Measurements from ENCODE around the gene ZNF653.

Gene ZNF653

DNA sequence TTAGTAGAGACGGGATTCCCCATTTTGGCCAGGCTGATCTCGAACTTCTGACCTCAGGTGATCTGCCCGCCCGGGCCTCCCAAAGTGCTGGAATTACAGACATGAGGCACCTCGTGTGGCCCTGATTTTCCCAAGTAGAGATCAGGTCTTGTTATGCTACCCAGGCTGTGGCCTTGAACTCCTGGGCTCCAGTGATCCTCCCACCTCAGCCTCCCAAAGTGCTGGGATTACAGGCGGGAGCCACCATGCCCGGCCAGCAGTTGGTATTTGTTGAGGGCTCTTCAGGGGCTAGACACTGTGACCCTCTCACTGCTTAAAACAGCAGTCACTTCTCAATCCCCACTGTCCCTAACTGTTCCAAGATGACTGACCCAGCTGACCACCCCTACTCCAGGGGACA, 16.3 kb downstream of the ZNF653 start:
- no peak overlapping the region for H3K4me3 ChIP-seq (ENCODE audit: low read depth, low read length)
- TF ChIP-seq, protein P1, sequence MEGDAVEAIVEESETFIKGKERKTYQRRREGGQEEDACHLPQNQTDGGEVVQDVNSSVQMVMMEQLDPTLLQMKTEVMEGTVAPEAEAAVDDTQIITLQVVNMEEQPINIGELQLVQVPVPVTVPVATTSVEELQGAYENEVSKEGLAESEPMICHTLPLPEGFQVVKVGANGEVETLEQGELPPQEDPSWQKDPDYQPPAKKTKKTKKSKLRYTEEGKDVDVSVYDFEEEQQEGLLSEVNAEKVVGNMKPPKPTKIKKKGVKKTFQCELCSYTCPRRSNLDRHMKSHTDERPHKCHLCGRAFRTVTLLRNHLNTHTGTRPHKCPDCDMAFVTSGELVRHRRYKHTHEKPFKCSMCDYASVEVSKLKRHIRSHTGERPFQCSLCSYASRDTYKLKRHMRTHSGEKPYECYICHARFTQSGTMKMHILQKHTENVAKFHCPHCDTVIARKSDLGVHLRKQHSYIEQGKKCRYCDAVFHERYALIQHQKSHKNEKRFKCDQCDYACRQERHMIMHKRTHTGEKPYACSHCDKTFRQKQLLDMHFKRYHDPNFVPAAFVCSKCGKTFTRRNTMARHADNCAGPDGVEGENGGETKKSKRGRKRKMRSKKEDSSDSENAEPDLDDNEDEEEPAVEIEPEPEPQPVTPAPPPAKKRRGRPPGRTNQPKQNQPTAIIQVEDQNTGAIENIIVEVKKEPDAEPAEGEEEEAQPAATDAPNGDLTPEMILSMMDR (conservative IDR thresholded peaks at IDR 0.05; ENCODE audit: low read depth, low read length), result no peak

DNA sequence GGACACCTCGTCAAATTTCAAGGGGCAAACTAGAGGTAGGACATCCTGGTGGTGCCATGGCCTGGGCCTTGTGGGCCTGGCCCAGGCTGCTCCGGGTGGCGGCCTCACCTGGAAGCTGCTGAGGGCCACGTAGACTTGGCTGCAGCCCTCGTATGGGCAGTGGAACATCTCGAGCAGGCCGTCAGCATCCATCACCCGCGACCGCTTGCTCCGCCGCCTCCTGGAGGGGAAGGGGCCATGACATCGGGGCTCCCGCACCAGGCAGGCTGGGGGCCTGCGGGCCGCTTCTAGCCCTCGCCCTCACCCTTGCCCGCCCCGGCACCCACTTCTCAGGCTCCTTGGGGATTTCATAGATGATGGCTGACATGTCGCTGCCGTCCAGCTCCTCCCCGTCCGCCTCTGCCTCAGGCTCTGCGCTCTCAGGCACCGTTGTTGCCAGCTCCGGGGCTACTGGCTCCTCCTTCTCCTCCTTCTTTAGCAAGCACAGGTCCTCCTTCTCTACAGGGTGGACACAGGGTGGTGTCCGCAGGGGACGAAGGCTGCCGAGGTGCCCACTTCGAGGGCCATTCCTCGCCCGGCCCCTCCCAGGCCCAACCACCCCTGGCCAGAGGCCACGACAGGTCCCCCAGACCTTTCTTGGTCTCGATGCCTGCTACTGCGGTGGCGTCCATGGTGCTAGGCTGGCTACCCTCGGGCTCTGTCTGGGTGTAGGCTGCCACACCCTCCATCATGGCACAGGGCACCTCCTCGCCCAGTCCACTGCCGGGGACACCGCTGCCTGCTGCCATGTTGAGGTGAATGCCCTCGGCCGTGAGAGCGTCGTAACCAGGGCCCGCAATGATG, 18.8 kb downstream of the ZNF653 start:
- DNase-seq (ENCODE audit: low read depth), result no peak
- TF ChIP-seq, protein P1 (conservative IDR thresholded peaks at IDR 0.05; ENCODE audit: low read depth, low read length), result no peak
- no peak overlapping the region for H3K4me3 ChIP-seq (ENCODE audit: low read depth, low read length)

More for the DNA sequence above, 16.3 kb downstream of the ZNF653 start:
- no peak for DNase-seq (ENCODE audit: low read depth)

DNA sequence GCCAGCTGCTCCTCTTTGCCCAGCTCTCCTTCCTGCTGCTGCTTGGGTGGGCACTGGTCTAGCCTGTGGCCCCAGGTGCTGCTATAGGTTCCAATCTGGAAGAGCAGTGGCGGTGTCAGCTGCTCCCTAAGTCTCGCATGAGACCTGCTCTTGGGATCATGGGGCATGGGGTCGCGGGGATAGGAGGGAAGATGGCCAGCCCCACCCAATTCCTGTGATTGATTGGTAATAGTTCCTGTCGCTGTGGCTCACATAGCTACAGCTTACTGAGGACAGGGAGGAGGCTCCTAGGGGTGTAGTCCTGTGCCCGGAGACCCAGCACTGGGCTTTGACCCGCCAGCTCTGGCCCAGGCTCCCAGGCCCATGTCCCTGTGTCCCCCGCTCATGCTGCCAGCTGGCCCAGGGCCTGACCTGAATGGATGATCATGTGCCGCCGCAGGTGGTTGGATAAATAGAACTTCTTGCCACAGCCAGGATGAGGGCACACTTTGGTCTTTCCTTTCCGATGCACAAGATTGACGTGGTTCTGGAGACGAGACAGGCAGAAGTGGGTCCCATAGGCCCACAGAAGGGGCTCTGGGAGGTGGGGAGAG, 20.3 kb downstream of the ZNF653 start:
- TF ChIP-seq, protein P1 (conservative IDR thresholded peaks at IDR 0.05; ENCODE audit: low read depth, low read length), result no peak
- no peak overlapping the region for H3K4me3 ChIP-seq (ENCODE audit: low read depth, low read length)
- no peak for DNase-seq (ENCODE audit: low read depth)

DNA sequence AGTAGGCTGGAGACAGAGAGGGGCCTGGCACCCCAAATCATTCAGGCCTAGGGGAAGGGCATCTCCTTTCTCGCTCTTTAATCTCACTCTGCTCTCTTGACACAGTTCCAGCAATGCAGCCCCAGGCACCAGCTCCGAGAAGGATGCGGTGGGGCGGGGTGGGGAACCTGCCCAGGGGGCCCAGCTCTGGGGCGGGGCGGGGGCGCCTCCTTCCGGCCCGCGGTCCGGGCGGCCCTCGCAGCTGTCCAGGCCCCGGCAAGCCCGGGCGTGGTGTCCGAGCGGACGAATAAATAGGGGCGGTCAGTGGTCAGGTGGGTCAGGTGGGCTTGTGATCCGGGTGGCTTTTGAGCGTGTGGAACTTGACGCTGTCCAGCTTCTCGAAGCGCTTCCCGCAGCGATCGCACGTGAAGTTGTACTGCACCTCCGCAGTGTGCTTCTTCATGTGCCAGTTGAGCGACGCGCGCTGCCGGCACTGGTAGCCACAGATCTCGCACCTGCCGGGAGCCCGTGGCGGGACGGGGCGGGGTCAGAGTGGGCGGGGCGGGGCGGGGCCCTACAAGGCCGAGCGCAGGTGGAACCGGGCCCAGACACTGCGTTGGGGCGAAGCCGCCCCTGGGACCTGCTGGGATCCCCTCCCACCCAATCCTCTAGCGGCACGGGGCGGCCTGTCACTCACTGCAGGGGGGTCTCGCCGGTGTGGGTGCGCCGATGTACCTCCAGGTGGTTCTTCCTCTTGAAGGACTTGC, 22.1 kb downstream of the ZNF653 start:
- H3K4me3 ChIP-seq (ENCODE audit: low read depth, low read length), result no peak overlapping the region
- DNase-seq (ENCODE audit: low read depth), result no peak
- TF ChIP-seq, protein P1 (conservative IDR thresholded peaks at IDR 0.05; ENCODE audit: low read depth, low read length), result no peak

DNA sequence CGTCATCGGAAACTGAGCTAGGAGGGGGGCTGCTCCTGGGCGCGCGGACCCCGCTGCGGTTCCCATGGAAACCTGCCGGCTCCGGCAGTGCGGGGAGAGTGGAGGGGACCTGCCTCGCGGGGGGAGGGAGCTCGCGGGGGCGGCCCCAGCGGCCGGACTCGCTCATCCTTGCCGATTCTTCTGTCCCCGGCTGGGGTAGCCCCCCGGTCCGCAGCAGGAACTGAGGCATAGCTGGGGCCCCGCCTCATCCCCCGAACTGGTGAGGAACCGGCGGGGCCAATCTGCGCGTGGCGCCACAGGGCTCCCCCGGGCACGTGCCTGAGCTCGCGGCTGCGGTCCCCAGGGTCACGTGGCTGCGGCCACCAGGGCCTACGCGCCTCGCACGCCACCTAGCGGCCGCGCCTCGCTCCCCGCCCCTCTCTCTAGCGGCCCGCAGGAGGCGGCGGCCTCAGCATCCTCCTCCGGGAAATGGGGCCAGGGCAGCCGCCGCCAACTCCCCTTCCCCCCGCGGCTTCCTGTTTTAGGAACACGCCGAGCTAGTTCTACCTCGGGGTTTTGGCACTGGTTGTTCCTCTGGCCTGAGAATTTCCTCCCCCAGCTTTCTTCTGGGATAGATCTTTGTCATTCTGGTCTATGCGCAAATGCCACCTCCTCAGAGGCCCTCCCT, 23.1 kb downstream of the ZNF653 start:
- peak; percentile 84 for DNase-seq (ENCODE audit: low read depth)
- peak overlapping the region; percentile 53 for H3K4me3 ChIP-seq (ENCODE audit: low read depth, low read length)
- TF ChIP-seq, protein P1 (conservative IDR thresholded peaks at IDR 0.05; ENCODE audit: low read depth, low read length), result peak; percentile 64

DNA sequence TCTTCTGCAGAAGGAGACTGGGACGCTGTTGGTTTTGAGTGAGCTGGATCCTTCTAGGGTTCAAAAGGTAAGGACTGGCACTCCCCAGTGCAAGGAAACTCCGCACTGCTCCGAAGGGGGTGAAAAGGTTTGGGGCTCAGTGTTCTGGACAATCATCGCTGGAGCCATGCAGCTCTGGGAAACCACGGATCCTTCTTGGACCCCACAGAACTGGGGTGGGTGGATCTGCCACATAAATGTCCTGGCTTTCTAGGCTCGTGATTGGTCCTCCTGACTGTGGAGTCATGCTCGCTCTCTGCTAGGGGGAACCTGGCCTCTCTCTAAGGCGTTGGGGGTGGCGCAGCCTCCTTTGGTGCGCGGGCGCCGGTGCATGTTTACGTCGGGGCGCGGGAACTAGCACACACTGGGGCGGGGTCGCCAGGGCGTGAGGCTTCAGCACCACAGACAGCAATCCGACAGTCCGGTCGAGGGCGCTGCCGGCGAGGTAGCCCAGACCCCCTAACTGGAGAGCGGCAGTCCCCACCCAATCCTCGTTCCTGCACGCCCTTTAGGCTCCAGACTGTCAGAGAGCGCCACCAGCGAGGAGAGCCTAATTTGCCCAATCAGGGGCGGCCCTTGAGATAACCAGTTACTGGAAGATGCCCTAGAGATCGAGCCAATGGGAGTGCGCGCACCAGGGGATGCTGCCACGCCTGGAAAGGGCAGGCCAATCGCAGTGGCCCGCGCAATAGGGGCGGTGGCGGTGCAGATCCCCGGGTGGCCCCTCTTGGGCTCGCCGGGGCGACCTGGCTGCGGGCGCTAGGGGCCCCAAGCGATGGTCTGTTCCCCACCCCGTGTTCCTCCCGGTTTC, 23.9 kb downstream of the ZNF653 start:
- DNase-seq (ENCODE audit: low read depth), result peak; percentile 90
- TF ChIP-seq, protein P1 (conservative IDR thresholded peaks at IDR 0.05; ENCODE audit: low read depth, low read length), result no peak
- H3K4me3 ChIP-seq (ENCODE audit: low read depth, low read length), result peak overlapping the region; percentile 53

Data from choroid plexus epithelial cell (primary cell).